SIG-M5 treated with dmso at 0.1 percent for 504 hours (cell line): ENCODE results near the gene EMILIN1.
A peak's percentile ranks its signal among the peaks of the same experiment; 100 is the strongest.
"Not testable (repeated sequence)": the region's sequence is repeated elsewhere in the genome, so short reads cannot be mapped to it uniquely, and the experiment has no call there.

Source experiments
- DNase-seq: peaks from one replicate; lab custom pipeline; 2025; ENCODE audit not compliant: unreplicated experiment; lab: John Stamatoyannopoulos, UW

Gene EMILIN1

DNA sequence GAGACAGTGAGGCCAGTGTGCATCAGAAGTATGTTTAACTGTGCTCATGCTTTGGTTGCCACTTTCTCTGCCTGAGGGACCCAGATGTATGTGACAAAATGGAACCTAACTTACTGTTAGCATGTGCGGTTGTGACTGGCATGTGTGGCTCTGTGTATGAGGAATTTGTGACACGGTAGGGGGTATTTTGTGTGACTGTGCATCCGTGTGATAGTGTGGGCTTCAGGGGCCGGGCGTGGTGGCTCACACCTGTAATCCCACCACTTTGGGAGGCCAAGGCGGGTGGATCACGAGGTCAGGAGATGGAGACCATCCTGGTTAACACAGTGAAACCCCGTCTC is 40.9 kb downstream of the EMILIN1 start:
- not testable (repeated sequence) for DNase-seq

DNA sequence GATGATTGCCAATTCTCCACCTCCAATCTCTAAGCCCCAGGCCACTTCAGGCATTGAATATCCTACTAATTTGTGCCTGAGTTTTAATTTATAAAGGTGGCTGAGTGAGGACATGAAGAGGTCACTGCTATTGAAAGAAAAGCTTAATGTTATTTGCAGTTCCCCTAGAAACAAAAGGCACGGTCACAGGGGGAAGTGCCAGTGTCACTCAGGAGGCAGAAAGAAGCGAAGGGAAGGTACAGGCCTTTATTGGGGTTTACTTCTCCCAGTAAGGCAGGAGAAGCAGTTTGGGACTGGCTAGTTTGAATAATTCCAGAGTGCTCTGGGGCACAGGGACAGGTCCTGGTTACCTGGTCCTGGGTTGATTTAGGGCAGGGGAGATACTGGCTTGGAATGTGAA is 43.5 kb downstream of the EMILIN1 start:
- DNase-seq, result no peak

DNA sequence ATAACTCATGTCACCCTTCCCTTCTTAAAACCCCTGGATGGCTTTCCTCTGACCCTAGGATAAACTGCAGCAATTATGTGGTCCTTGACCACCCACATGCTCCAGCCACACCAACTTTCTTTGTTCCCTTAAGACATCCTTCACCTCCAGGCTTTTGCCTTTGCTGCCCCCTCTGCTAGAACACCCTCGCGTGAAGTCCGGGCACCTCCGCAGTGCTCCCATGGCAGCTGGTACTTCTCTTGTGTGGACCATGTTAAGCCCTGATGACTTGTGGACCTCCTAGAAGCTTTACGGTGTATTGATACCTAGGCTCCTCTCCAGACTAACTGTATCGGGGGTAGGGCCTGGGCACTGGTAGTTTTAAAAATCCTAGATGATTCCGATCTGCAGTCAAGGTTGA is 44.4 kb downstream of the EMILIN1 start:
- no peak for DNase-seq

DNA sequence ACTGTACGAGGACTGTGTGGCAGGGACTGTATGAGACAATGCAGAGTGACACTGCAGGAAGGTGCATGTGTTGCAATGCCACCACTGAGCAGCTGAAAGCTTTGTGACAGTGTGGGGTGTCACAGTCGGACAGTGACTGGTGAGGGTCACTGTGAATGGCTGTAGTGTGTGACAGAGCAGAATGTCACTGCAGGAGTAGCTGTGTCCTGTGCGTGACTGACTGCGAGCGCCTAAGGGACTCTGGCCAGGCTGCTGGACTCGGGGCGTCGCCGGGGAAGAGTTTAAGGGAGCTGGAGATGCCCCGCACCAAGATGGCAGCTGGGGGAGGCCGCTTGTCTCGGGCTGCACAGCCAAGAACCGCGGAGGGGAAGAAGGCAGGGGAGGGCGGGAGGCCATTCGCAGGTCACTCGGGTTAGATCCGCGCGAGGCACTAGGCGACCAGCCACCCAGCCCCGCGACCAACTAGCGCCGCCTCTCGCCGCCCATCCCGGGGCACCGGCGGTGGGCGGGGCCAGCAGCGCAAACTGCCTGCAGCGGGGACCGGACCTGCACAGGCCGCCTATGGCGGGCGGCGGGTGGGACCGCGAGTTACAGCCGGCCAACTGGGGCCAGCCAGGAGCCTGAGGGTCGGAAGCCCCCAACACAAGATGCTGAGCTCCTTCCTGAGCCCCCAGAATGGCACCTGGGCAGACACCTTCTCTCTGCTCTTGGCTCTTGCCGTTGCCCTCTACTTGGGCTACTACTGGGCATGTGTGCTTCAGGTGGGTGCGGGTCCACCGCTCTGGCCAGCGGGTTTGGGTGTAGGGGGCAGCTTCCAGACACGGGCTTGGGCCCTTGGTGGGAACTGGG is 45.1 kb downstream of the EMILIN1 start, which contains the start of gene ABHD1:
ABHD1 (plus strand) TSS at position 514 of the 849 bp plus-strand sequence; CDS start at position 648, 134 bp downstream.
- DNase-seq, result peak; percentile 67

DNA sequence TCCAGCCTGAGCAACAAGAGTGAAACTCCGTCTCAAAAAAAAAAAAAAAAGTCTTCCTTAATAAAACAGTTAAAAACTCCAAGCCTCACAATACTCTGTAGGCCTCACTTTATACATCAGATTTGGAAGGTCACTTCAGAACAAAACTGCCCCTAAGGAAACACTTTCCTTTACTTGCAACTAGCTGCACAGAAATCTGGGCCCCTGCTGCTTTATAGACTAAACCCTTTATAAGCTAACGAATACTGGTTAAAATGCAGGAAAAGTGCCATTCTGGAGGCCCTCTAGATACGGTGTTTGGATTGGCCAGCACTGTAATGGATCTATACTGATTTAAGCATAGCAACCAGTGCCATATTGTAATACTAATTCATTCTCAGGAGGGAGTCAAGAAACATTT is 46.7 kb downstream of the EMILIN1 start:
- no peak for DNase-seq

DNA sequence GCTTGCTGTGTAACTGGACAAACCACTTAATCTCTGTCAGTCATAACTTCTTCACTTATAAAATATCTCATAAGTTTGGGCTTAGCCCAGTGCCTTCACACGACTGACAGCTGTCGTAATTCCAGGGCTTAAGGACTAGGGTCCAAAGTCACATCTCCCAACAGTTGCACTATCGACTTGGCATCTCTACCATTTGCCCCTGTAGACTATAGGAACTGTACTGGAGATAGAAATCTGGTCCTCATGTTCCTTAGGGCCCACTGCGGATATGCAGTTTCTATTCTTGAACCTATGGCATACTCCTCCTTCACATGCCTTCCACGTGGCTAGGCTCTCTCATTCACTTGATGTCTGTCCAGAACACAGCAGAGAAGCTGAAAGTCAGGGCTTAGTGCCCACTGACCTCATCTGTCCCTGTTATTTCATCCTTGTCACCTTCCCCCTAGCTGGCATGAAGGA is 47.9 kb downstream of the EMILIN1 start:
- DNase-seq, result no peak

DNA sequence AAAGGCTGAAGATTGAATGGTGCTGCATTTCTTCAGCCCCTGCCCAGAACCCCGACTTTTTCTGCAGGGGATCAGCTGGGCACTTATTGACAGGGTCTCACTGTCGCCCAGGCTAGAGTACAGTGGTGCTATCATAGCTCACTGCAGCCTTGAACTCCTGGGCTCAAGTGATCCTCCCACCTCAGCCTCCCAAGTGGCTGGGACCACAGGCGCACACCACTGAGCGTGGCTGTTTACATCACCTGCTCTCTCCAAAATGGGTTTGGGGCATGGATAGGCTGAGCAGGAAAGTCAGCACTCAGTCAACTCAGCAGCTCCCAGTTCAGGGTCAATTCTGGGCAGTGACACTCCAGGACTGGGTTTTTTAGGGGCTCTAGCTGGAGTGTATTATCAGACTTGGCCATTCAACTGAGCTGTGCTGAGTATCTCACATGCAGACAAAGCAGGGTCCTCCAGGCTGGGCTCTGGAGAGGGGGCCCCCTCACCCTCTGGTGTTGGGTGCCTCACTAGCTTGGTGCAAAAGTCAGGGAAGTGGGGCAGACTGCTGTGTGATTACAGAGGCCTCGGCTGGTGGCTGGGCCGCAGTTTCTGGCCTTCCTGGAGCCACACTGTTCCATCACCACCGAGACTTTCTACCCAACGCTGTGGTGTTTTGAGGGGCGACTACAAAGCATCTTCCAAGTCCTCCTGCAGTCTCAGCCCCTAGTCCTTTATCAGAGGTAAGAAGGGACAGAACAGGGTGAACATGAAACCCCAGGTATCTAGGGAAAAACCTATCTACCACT is 49.7 kb downstream of the EMILIN1 start:
- DNase-seq, result no peak

DNA sequence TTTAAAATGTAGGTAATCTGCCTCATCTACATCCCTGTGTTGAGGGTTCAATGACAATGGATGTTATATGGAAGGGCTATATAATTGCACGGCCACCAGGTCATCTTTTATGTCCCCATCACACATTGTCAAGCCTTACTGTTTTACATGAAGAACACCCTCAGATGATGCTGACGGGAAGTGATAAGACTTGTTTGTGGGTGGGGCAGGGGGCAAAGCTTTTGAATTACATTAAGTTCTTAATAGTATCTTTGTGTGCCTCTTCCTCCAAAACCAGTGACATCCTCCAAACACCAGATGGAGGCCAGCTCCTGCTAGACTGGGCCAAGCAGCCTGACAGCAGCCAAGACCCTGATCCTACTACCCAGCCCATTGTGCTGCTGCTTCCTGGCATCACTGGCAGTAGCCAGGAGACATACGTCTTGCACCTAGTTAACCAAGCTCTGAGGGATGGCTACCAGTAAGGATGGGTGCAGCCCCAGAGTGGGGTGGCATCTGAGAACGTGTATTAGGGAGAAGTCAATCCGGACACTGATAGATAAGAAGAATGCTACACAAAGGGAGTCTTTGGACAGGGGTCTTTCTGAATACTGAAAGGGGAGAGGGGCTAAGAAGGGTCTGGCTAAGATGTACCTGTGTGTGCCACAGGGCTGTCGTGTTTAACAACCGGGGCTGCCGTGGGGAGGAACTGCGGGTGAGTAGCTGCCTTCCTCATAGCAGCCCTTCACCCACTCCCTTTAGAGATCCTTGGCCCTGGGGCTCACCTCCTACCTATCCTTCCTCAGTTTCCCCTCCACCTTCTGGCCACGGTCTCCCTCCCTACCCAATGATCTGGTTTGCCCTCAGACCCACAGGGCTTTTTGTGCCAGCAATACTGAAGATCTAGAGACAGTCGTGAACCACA is 50.5 kb downstream of the EMILIN1 start:
- no peak for DNase-seq

DNA sequence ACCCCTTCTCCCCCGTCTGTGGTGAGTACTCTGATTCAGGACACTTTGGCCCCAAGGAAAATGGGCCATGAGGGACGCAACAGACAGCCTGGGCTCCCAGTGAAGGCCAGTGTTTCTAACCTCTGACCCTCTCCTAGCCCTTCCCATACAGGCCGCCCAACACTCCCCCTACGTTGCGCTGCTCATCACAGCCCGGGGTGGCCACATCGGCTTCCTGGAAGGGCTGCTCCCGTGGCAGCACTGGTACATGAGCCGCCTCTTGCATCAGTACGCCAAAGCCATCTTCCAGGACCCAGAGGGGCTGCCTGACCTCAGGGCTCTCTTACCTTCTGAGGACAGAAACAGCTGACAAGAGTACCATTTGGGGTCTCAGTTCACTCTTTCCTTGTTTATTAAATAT is 52.0 kb downstream of the EMILIN1 start:
- DNase-seq, result no peak

DNA sequence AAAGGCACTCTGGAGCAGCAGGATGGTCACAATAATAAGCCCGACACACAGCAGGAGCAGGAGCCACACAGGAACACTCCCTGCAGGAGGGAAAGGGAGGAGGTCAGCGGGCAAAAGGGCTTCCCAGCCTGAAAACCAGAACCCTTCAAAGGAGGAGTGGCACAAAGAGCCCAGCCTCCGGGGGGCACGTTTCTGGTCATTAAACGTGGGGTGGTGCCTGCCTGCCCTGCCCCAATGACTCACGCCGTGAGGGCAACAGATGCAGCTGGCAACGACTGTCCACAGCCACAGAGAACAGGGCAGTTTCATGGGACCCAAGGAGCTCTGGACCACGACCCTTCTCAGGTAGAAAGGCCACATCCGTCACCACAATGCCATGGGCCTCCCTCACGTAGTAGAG is 53.0 kb downstream of the EMILIN1 start:
- DNase-seq, result no peak

DNA sequence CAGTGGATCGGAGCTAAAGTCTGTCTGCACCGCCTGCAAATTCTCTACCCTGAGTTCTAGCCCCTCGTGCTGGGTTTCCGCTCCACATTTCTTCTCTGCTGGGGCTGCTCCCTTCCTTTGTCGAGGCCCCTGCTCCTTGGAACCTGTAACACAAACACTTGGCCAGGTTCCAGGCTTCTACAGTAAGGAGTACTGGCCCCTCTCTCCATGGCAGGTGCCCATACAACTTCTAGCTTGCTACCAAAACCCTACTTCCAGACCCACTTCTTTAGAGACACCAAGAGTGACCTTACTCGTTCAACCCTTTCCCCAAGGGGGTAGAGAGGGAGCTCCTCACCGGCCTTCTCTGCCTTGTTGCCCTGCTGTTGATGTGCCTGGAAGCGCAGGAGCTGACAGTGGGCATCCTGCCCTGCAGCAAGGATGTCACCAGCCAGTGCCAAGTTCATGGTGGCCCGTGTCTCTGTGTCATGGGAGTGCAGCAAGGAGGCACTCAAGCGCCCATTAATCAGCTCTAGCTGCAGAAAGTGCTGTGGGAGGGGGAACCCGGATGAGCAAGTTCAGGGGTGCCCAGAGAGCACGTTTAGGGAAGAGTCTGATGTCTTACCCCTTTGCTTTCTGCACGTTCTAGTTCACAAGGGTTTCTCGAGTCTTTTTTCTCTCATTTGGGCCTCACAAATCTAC is 54.9 kb downstream of the EMILIN1 start:
- peak; percentile 56 for DNase-seq

DNA sequence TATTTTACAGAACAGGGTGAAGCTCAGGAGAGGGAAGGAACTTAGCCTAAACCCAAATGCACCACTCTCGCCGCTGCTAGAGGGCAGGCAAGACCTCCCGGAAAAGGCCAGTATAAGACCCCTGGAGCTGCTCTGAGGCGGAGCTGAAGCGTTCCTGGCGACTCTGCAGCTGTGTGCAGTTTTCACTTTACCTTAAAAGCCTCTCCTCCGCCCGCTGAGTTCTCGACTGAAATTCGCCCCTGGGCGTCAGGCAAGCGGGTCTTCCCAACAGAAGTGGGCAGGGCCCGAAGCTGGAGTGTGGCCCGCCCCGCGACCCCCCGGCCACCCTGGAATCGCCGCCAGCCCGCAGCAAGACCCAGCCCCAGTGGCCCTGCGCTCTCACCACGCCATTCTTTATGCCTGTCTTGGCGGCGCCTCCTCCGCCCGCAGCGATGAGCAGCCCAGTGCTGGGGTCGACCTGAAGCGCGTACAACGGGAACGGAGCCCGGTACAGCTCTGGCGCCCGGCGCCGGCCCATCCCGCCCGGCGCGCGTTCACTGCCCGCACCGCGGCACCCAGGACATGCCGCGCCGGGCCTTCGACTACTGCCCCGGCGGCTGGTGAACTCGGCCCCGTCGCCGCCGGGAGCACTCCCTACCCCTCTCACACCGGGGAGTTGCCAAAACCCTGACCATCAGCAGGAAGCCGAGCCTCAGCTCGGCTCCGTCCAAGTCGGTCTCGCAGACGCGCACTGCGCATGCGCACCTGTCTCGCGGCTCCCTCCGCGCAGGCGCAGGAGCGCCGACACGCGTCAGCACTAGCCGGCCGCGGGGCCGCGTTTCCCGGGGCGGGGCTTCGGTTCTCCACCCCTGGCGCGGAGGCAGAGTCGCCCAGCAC is 55.7 kb downstream of the EMILIN1 start, which contains the start of gene PREB:
PREB (minus strand) TSS at position 732 of the 876 bp plus-strand sequence; CDS start at position 517, 215 bp downstream.
- DNase-seq, result peak; percentile 91

DNA sequence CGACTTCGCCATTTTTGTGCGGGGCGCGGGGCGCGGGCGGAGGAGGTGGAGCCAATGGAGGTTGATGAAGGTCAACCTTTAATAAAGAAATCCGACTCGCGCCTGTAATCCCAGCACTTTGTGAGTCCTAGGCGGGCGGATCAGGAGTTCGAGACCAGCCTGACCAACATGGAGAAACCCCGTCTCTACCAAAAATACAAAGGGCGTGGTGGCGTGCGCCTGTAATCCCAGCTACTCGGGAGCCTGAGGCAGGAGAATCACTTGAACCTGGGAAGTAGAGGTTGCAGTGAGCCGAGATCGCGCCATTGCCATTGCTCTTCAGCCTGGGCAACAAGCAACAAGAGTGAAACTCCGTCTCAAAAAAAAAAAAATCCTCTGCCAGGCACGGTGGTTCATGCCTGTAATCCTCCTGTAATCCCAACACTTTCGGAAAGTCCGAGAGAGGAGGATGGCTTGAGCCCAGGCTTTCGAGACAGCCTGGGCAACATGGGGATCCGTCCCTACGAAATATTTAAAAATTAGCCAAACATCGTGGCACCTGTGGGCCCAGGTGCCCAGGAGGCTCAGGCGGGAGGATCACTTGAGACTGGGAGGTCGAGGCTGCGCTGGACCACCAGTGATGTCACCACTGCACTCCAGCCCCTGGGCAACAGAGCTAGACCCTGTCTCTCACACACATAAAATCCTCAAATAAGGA is 56.5 kb downstream of the EMILIN1 start:
- no peak for DNase-seq

DNA sequence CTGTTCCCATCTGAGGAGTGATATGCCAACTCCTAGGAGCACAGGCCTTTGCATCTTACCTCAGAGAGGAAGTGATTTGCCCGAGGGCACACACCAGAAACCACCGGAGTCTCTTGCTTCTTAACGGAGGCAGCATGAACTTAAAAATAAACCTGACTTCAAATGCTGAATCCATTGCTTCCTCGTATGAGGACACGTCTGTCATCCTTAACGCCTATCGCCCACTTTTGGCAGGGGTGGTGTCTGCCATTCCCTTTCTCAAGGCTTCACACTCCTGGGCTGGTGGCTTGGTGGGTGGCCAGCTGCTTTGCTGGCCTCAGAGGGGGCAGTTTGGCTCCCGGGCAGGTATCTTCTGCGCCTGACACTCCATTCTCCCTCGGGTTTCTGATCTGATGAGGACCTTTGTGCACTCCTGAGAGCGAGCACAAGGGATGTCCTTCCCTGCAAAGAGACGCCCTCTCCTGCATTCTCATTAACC is 57.1 kb downstream of the EMILIN1 start:
- DNase-seq, result no peak
